DND-41 (cell line): Measurements from ENCODE around the gene SEPTIN5.

ENCODE experiments used
- ATAC-seq: fragments of 200-7000 bp; cut with Tn5 transposase; 3 replicates; pipeline ENCODE4 v1.9.1; 2021; ENCODE audit warnings: low read depth; ENCODE audit not compliant: insufficient read depth
- DNase-seq: peaks from one replicate; pipeline ENCODE4 v3.0.0-alpha.2; 2020
- H2AFZ ChIP-seq: 2 replicates; pipeline ENCODE4 v1.6.0; 2012; ENCODE audit warnings: low read depth, low read length
- H3K27ac ChIP-seq: 2 replicates; pipeline ENCODE4 v1.5.1; 2012; ENCODE audit warnings: low read length, inconsistent platforms
- H3K27me3 ChIP-seq: fragments of 200-600 bp; sonication (generic); 2 replicates; pipeline ENCODE4 v1.6.0; 2012; ENCODE audit warnings: low read length, mild to moderate bottlenecking, inconsistent platforms; ENCODE audit not compliant: insufficient read depth, poor library complexity
- H3K36me3 ChIP-seq: 2 replicates; pipeline ENCODE4 v1.5.1; 2012; ENCODE audit warnings: low read length, inconsistent platforms; ENCODE audit not compliant: insufficient read depth
- H3K4me1 ChIP-seq: 2 replicates; pipeline ENCODE4 v1.5.1; 2012; ENCODE audit warnings: mild to moderate bottlenecking, low read length; ENCODE audit not compliant: insufficient read depth
- H3K4me2 ChIP-seq: 2 replicates; pipeline ENCODE4 v1.6.0; 2012; ENCODE audit warnings: mild to moderate bottlenecking, moderate library complexity, low read length, inconsistent platforms; ENCODE audit not compliant: insufficient read depth
- H3K4me3 ChIP-seq, 2 experiments: fragments of 200-600 bp in 1 of 2; shearing (Covaris generic) in 1 of 2; 2 replicates each; pipeline ENCODE4 v1.5.1; 2012 to 2016; ENCODE audit warnings: inconsistent platforms in 2 of 2, low read length in 2 of 2, mild to moderate bottlenecking in 2 of 2, low read depth in 1 of 2, moderate library complexity in 1 of 2
- H3K79me2 ChIP-seq: 2 replicates; pipeline ENCODE4 v1.6.0; 2012; ENCODE audit warnings: low read length, inconsistent platforms; ENCODE audit not compliant: insufficient read depth
- H3K9ac ChIP-seq: 2 replicates; pipeline ENCODE4 v1.6.0; 2012; ENCODE audit warnings: low read depth, mild to moderate bottlenecking, inconsistent platforms, low read length, moderate library complexity
- H3K9me3 ChIP-seq: 2 replicates; pipeline ENCODE4 v1.5.1; 2012; ENCODE audit warnings: low read length, moderate library complexity, mild to moderate bottlenecking, inconsistent platforms; ENCODE audit not compliant: insufficient read depth, severe bottlenecking
- H4K20me1 ChIP-seq: 2 replicates; pipeline ENCODE4 v1.6.0; 2012; ENCODE audit warnings: low read length; ENCODE audit not compliant: insufficient read depth
- CTCF ChIP-seq: IDR thresholded peaks from 2 replicates; pipeline ENCODE4 v1.5.1; 2012; ENCODE audit warnings: borderline replicate concordance, low read length, moderate library complexity, mild to moderate bottlenecking; ENCODE audit not compliant: poor library complexity, severe bottlenecking; ENCODE audit errors: extremely low read depth
- EZH2 ChIP-seq: IDR thresholded peaks from 3 replicates; pipeline ENCODE4 v1.6.1; 2012; ENCODE audit warnings: borderline replicate concordance, low read depth, mild to moderate bottlenecking, moderate library complexity, low read length, inconsistent platforms; ENCODE audit not compliant: severe bottlenecking

SEPTIN5 gene

DNA sequence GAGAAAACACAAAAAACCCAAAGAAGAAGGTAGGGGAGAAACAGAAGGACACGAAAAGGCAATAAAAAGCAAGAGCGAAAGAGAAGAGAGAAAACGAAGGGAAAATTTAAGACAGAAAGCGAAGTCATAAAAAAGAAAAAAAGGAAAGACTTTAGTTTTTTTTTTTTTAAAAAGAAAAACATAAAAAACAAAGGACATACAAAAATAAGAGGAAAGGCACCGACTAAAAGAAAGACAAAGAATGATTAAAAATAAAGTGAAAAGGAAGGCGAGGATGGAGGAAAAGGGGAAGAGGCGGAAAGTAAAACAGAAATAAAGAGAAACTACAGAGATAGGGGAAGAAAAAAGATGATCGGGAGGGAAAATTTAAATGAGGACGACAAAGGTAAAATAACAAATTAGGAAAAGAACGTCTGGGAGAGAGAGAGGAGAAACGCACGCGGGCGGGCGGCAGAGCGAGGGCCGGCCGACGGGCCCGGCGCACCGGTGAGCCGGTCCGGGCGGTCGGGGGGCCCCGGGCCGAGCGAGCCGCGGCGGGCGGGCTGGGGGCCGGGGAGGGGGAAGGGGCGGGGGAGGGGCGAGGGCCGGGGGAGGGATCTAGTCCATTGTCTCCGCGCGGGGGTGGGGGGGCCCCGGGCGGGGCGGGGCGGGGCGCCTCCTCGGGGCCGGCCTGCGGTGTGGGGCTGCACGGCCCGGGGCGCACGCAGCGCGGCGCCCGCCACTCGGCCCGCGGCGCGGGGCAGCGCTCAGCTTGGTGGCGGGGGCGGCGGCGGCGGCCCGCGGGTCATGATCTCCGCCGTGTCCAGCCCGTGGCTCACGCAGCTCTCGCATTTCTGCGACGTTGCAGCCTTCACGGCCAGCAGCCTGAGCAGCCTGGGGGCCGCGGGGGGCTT is 46.0 kb downstream of the SEPTIN5 start, which contains the start of gene TBX1:
TBX1 (plus strand) TSS at position 721 of the 893 bp plus-strand sequence; CDS start at position 787, 66 bp downstream.
- H3K4me2 ChIP-seq = no peak within 1 kb of the TSS
- H3K79me2 ChIP-seq = no peaks in the 10 kb centered on the region
- H3K27ac ChIP-seq = no peak within 1 kb of the TSS
- DNase-seq (no peak), ATAC-seq (no peak)
- H3K9me3 ChIP-seq = no peaks in the 10 kb centered on the region
- peaks cover 6% of the 10 kb centered on the region for H3K4me1 ChIP-seq
- no peaks in the 10 kb centered on the region for H3K36me3 ChIP-seq
- H3K27me3 ChIP-seq = no peaks in the 10 kb centered on the region
- no peak within 1 kb of the TSS for H2AFZ ChIP-seq
- TF ChIP-seq EZH2 = no peak
- no peak for TF ChIP-seq CTCF
- no peak within 1 kb of the TSS for H3K9ac ChIP-seq
- H3K4me3 ChIP-seq = no peak within 1 kb of the TSS
- no peaks in the 10 kb centered on the region for H4K20me1 ChIP-seq

- no peak overlapping the region for H2AFZ ChIP-seq
- no peak overlapping the region for H3K4me2 ChIP-seq
- H3K4me1 ChIP-seq = peaks cover 12% of the 10 kb centered on the region
- H3K4me3 ChIP-seq = no peak overlapping the region
- H3K27ac ChIP-seq = no peak overlapping the region
- H3K79me2 ChIP-seq = peaks cover 3% of the 10 kb centered on the region; the same call in 1 of the 2 replicates
- no peak for DNase-seq
- ATAC-seq = no peak
- TF ChIP-seq EZH2 = no peak
- H3K36me3 ChIP-seq = no peaks in the 10 kb centered on the region
- H3K9me3 ChIP-seq = no peaks in the 10 kb centered on the region
- H4K20me1 ChIP-seq = no peaks in the 10 kb centered on the region
- H3K9ac ChIP-seq = no peak overlapping the region
- H3K27me3 ChIP-seq = peaks cover 1% of the 10 kb centered on the region
These were observed 46.8 kb downstream of the SEPTIN5 start for GRCh38 chr22:19760951-19761724.

- Histone ChIP-seq H3K27me3 (peaks cover 7% of the 10 kb centered on the region), H3K9ac (no peak overlapping the region), H3K27ac (no peak overlapping the region), H3K79me2 (peaks cover 8% of the 10 kb centered on the region), H3K4me2 (no peak overlapping the region), H3K36me3 (no peaks in the 10 kb centered on the region), H3K4me3 (no peak overlapping the region), H4K20me1 (no peaks in the 10 kb centered on the region), H3K4me1 (peaks cover 12% of the 10 kb centered on the region), H3K9me3 (no peaks in the 10 kb centered on the region), H2AFZ (no peak overlapping the region)
- TF ChIP-seq EZH2 (no peak), CTCF (no peak)
- ATAC-seq (no peak), DNase-seq (no peak)
These were observed 47.6 kb downstream of the SEPTIN5 start for GRCh38 chr22:19761725-19762567.
